Measurements from ENCODE around the gene APOBEC3A.

- TF ChIP-seq CTCF (IDR thresholded peaks at IDR 0.05): no peak
- no peak for TF ChIP-seq POLR2AphosphoS5 (IDR thresholded peaks at IDR 0.05)
- no peak for TF ChIP-seq POLR2A (IDR thresholded peaks at IDR 0.05)
These were observed 49.6 kb upstream of the APOBEC3A start for GRCh38 chr22:38907767-38908166.
